ENCODE data around the gene UBN2.

Gene UBN2

GRCh38 chr7:139334399-139335150, 103.5 kb downstream of the UBN2 start:
- 0 out of 2 replicates have a peak, but pooled peaks cover 5% of the 10 kb centered on the region for H3K27me3 ChIP-seq (ENCODE audit: control insufficient read depth, low read length)
- no peaks in the 10 kb centered on the region for H3K9me2 ChIP-seq (replicated peaks; ENCODE audit: control insufficient read depth, low read length)
- H3K9me3 ChIP-seq (ENCODE audit: control insufficient read depth, insufficient read depth, low read length), result peaks cover 7% of the 10 kb centered on the region; the same call in 1 of the 2 replicates
- no peak overlapping the region for H3K4me2 ChIP-seq (ENCODE audit: low read length)
- peaks cover 15% of the 10 kb centered on the region for H3F3A ChIP-seq (ENCODE audit: control insufficient read depth, insufficient read depth)
- H3K4me3 ChIP-seq (ENCODE audit: low read length), result no peak overlapping the region
- no peak for TF ChIP-seq CTCF (IDR thresholded peaks at IDR 0.05; ENCODE audit: low read depth, low read length, poor library complexity, severe bottlenecking)
- TF ChIP-seq EZH2phosphoT487 (IDR thresholded peaks at IDR 0.05; ENCODE audit: borderline replicate concordance, low read length), result no peak
- H3K27ac ChIP-seq (ENCODE audit: low read depth, low read length), result no peak overlapping the region
- H4K20me1 ChIP-seq (ENCODE audit: control insufficient read depth, insufficient read depth, low read depth, low read length), result no peaks in the 10 kb centered on the region
- peaks cover 18% of the 10 kb centered on the region for H3K4me1 ChIP-seq (ENCODE audit: control insufficient read depth, low read length)
- H3K36me3 ChIP-seq (ENCODE audit: control insufficient read depth, low read length), result no peaks in the 10 kb centered on the region; the same call in 1 of the 2 replicates
- no peaks in the 10 kb centered on the region for H3K79me2 ChIP-seq (ENCODE audit: control insufficient read depth, low read length)

- 0 out of 2 replicates have a peak, but pooled peaks cover 5% of the 10 kb centered on the region for H3K27me3 ChIP-seq (ENCODE audit: control insufficient read depth, low read length)
- no peaks in the 10 kb centered on the region for H4K20me1 ChIP-seq (ENCODE audit: control insufficient read depth, insufficient read depth, low read depth, low read length)
- H3K4me2 ChIP-seq (ENCODE audit: low read length), result peak overlapping the region; percentile 92
- H3K9me2 ChIP-seq (replicated peaks; ENCODE audit: control insufficient read depth, low read length), result no peaks in the 10 kb centered on the region
- H3K36me3 ChIP-seq (ENCODE audit: control insufficient read depth, low read length), result peaks cover 12% of the 10 kb centered on the region
- H3K79me2 ChIP-seq (ENCODE audit: control insufficient read depth, low read length), result peaks cover 29% of the 10 kb centered on the region
- H3K27ac ChIP-seq (ENCODE audit: low read depth, low read length), result no peak overlapping the region
- H3K4me1 ChIP-seq (ENCODE audit: control insufficient read depth, low read length), result peaks cover 37% of the 10 kb centered on the region
- peaks cover 9% of the 10 kb centered on the region; the same call in 1 of the 2 replicates for H3K9me3 ChIP-seq (ENCODE audit: control insufficient read depth, insufficient read depth, low read length)
- H3F3A ChIP-seq (ENCODE audit: control insufficient read depth, insufficient read depth), result peaks cover 31% of the 10 kb centered on the region
- TF ChIP-seq CTCF (IDR thresholded peaks at IDR 0.05; ENCODE audit: low read depth, low read length, poor library complexity, severe bottlenecking), result no peak
- no peak for TF ChIP-seq EZH2phosphoT487 (IDR thresholded peaks at IDR 0.05; ENCODE audit: borderline replicate concordance, low read length)
- peak overlapping the region; percentile 90 for H3K4me3 ChIP-seq (ENCODE audit: low read length)
These were observed 108.0 kb downstream of the UBN2 start for GRCh38 chr7:139339025-139339424.

GRCh38 chr7:139339698-139340036, 108.6 kb downstream of the UBN2 start:
- H3K36me3 ChIP-seq (ENCODE audit: control insufficient read depth, low read length), result peaks cover 16% of the 10 kb centered on the region
- H3K27me3 ChIP-seq (ENCODE audit: control insufficient read depth, low read length), result 0 out of 2 replicates have a peak, but pooled peaks cover 3% of the 10 kb centered on the region
- peak overlapping the region; percentile 96 for H3K27ac ChIP-seq (ENCODE audit: low read depth, low read length)
- TF ChIP-seq EZH2phosphoT487 (IDR thresholded peaks at IDR 0.05; ENCODE audit: borderline replicate concordance, low read length) (no peak), CTCF (IDR thresholded peaks at IDR 0.05; ENCODE audit: low read depth, low read length, poor library complexity, severe bottlenecking) (no peak)
- H3K79me2 ChIP-seq (ENCODE audit: control insufficient read depth, low read length), result peaks cover 33% of the 10 kb centered on the region
- H3K9me3 ChIP-seq (ENCODE audit: control insufficient read depth, insufficient read depth, low read length), result peaks cover 9% of the 10 kb centered on the region; the same call in 1 of the 2 replicates
- H3F3A ChIP-seq (ENCODE audit: control insufficient read depth, insufficient read depth), result peaks cover 36% of the 10 kb centered on the region
- peak overlapping the region; percentile 92 for H3K4me2 ChIP-seq (ENCODE audit: low read length)
- peak overlapping the region; percentile 90 for H3K4me3 ChIP-seq (ENCODE audit: low read length)
- peaks cover 44% of the 10 kb centered on the region for H3K4me1 ChIP-seq (ENCODE audit: control insufficient read depth, low read length)
- H4K20me1 ChIP-seq (ENCODE audit: control insufficient read depth, insufficient read depth, low read depth, low read length), result no peaks in the 10 kb centered on the region
- no peaks in the 10 kb centered on the region for H3K9me2 ChIP-seq (replicated peaks; ENCODE audit: control insufficient read depth, low read length)

Data from DOHH2 (cell line).